Fibroblast of lung (primary cell): ENCODE measurements around the gene GADL1. TPM values are rescaled to one million over a fixed set of nuclear protein-coding genes. Genes with fewer than 3 reads are reported as not detected.

Experiments
- DNase-seq, 2 donors: peaks; one replicate each; pipeline versions ENCODE4 v3.0.0 to v3.0.0-alpha.2; 2010; ENCODE audit warnings: low read depth in 2 of 2
- H2AFZ ChIP-seq: 2 replicates; pipeline ENCODE4 v1.5.1; 2012; ENCODE audit warnings: low read length, control low read depth, inconsistent platforms
- H3K27ac ChIP-seq: 2 replicates; pipeline ENCODE4 v1.5.1; 2011; ENCODE audit warnings: low read length, control low read depth; ENCODE audit not compliant: insufficient read depth
- H3K27me3 ChIP-seq: 2 replicates; pipeline ENCODE4 v1.5.1; 2011; ENCODE audit warnings: mild to moderate bottlenecking, low read length; ENCODE audit not compliant: control insufficient read depth, insufficient read depth
- H3K36me3 ChIP-seq: 2 replicates; pipeline ENCODE4 v1.5.1; 2011; ENCODE audit warnings: low read length; ENCODE audit not compliant: control insufficient read depth, insufficient read depth
- H3K4me1 ChIP-seq: 2 replicates; pipeline ENCODE4 v1.5.1; 2011; ENCODE audit warnings: low read length; ENCODE audit not compliant: control insufficient read depth, insufficient read depth; ENCODE audit errors: extremely low read depth
- H3K4me2 ChIP-seq: 2 replicates; pipeline ENCODE4 v1.5.1; 2011; ENCODE audit warnings: low read length, control low read depth; ENCODE audit not compliant: insufficient read depth; ENCODE audit errors: extremely low read depth
- H3K4me3 ChIP-seq, 4 experiments: fragments of 200-600 bp in 1 of 4; sonication (generic) in 1 of 4; replicated peaks in 1 of 4; 2 replicates each; pipeline ENCODE4 v1.5.1; 2011 to 2016; ENCODE audit warnings: low read length in 4 of 4, low read depth in 3 of 4, mild to moderate bottlenecking in 3 of 4, control low read depth in 2 of 4, inconsistent platforms in 1 of 4, mixed read lengths in 1 of 4; ENCODE audit not compliant: insufficient read depth in 1 of 4; ENCODE audit errors: control extremely low read depth in 1 of 4
- H3K79me2 ChIP-seq: 2 replicates; pipeline ENCODE4 v1.5.1; 2012; ENCODE audit warnings: mild to moderate bottlenecking, low read length, inconsistent platforms; ENCODE audit not compliant: control insufficient read depth, insufficient read depth
- H3K9ac ChIP-seq: 2 replicates; pipeline ENCODE4 v1.5.1; 2011; ENCODE audit warnings: mild to moderate bottlenecking, low read length, control low read depth; ENCODE audit not compliant: insufficient read depth
- H3K9me3 ChIP-seq: 2 replicates; pipeline ENCODE4 v1.5.1; 2012; ENCODE audit warnings: low read depth, low read length; ENCODE audit not compliant: control insufficient read depth, insufficient read depth
- H4K20me1 ChIP-seq: 2 replicates; pipeline ENCODE4 v1.5.1; 2011; ENCODE audit warnings: low read length; ENCODE audit not compliant: control insufficient read depth, insufficient read depth; ENCODE audit errors: extremely low read depth
- CTCF ChIP-seq, 2 donors: IDR thresholded peaks in 1 of 2; conservative IDR thresholded peaks in 1 of 2; 1 replicate in 1 of 2; 2 replicates in 1 of 2; pipeline ENCODE4 v1.5.1; 2011 to 2012; ENCODE audit warnings: low read length in 2 of 2, control low read depth in 1 of 2, inconsistent platforms in 1 of 2, low read depth in 1 of 2, mild to moderate bottlenecking in 1 of 2
- EZH2 ChIP-seq: IDR thresholded peaks from 2 replicates; pipeline ENCODE4 v1.5.1; 2012; ENCODE audit warnings: low read length, control low read depth, mild to moderate bottlenecking; ENCODE audit errors: missing control alignments
- polyA plus RNA-seq, 2 donors: library from polyadenylated mRNA; depleted of rRNA in 1 of 2; stranded (reverse) in 1 of 2; unstranded in 1 of 2; fragments of >200 nt; gene quantifications; 2 replicates each; pipeline ENCODE4 v1.2.1, GENCODE V29; 2011 to 2012; ENCODE audit warnings: missing spikeins in 1 of 2
- total RNA-seq: library from RNA; depleted of rRNA; stranded (reverse); fragments of >200 nt; gene quantifications from 2 replicates; pipeline ENCODE4 v1.2.1, GENCODE V29; 2014

GADL1 gene
- total and polyA plus RNA-seq, 2 donors (not counting 1 experiment from before 2014, with no cell fraction given) = 0.18 to 3.6 TPM

GRCh38 chr3:30776186-30776815 is 118.2 kb downstream of the GADL1 start:
- no peak overlapping the region for H3K9ac ChIP-seq
- H3K27me3 ChIP-seq = no peaks in the 10 kb centered on the region
- no peaks in the 10 kb centered on the region for H3K79me2 ChIP-seq
- no peak for DNase-seq
- no peak overlapping the region for H2AFZ ChIP-seq
- H3K9me3 ChIP-seq = no peaks in the 10 kb centered on the region
- no peaks in the 10 kb centered on the region for H3K36me3 ChIP-seq
- TF ChIP-seq CTCF (conservative IDR thresholded peaks at IDR 0.05 in 1 of 2, IDR thresholded peaks at IDR 0.05 in 1 of 2; ENCODE audit: low read depth in 1 of 2, low read length in 2 of 2) = no peak
- TF ChIP-seq EZH2 = no peak
- no peaks in the 10 kb centered on the region for H4K20me1 ChIP-seq
- H3K27ac ChIP-seq = no peak overlapping the region
- H3K4me3 ChIP-seq = no peak overlapping the region
- H3K4me2 ChIP-seq = no peak overlapping the region
- no peaks in the 10 kb centered on the region for H3K4me1 ChIP-seq

- Histone ChIP-seq H4K20me1 (no peaks in the 10 kb centered on the region), H3K9me3 (no peaks in the 10 kb centered on the region), H3K27ac (no peak overlapping the region), H3K4me2 (no peak overlapping the region), H3K79me2 (no peaks in the 10 kb centered on the region), H2AFZ (no peak overlapping the region), H3K36me3 (no peaks in the 10 kb centered on the region), H3K4me3 (no peak overlapping the region), H3K9ac (no peak overlapping the region), H3K27me3 (no peaks in the 10 kb centered on the region), H3K4me1 (peaks cover 7% of the 10 kb centered on the region)
- TF ChIP-seq EZH2 = no peak
- TF ChIP-seq CTCF (conservative IDR thresholded peaks at IDR 0.05 in 1 of 2, IDR thresholded peaks at IDR 0.05 in 1 of 2; ENCODE audit: low read depth in 1 of 2, low read length in 2 of 2) = no peak
- DNase-seq = peak in 1 of 2 donors; percentile 75
Measured at GRCh38 chr3:30775040-30775439, 119.4 kb downstream of the GADL1 start.

GRCh38 chr3:30774062-30774461 is 120.4 kb downstream of the GADL1 start:
- no peak overlapping the region for H3K4me2 ChIP-seq
- TF ChIP-seq EZH2 (no peak), CTCF (conservative IDR thresholded peaks at IDR 0.05 in 1 of 2, IDR thresholded peaks at IDR 0.05 in 1 of 2; ENCODE audit: low read depth in 1 of 2, low read length in 2 of 2) (no peak)
- H3K9me3 ChIP-seq = no peaks in the 10 kb centered on the region

More at GRCh38 chr3:30774062-30774461, 120.4 kb downstream of the GADL1 start:
- H3K27ac ChIP-seq = no peak overlapping the region
- no peak overlapping the region for H3K9ac ChIP-seq
- no peaks in the 10 kb centered on the region for H4K20me1 ChIP-seq
- H3K27me3 ChIP-seq = no peaks in the 10 kb centered on the region
- H3K4me3 ChIP-seq = no peak overlapping the region
- no peak for DNase-seq
- H3K36me3 ChIP-seq = no peaks in the 10 kb centered on the region
- H2AFZ ChIP-seq = no peak overlapping the region
- H3K79me2 ChIP-seq = no peaks in the 10 kb centered on the region
- H3K4me1 ChIP-seq = peaks cover 7% of the 10 kb centered on the region
